ENCODE results near the gene ILDR1. TPM values are rescaled to one million over a fixed set of nuclear protein-coding genes. Genes with fewer than 3 reads are reported as not detected.

The ILDR1 gene
- total and polyA plus RNA-seq, 2 of the 4 experiments (the other 2 are of a cell fraction), result not detected

DNA sequence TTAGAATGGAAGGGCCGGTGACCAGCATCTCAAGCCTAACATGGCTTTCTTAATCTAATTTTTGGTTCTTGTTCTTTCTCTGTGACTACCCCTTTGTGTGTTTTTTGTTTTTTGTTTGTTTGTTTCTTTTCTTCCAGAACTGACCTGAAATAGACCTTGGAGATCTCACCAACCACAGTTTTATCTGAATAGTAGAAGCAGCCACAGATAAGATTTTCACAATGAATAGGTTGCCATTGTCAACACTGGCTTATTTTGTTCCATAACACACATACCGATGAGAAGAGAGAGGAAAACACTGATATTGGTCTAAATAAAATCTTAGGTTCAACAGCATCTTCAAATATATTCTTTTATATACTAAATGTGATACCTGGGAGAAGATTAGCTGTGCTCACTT, 11.5 kb downstream of the ILDR1 start:
- Histone ChIP-seq H2BK15ac (ENCODE audit: low read depth, low read length) (no peak overlapping the region), H3K4me2 (ENCODE audit: low read depth, low read length) (no peak overlapping the region), H3K18ac (ENCODE audit: low read depth, low read length) (no peak overlapping the region), H3K36me3 (ENCODE audit: control insufficient read depth, insufficient read depth, low read length) (no peaks in the 10 kb centered on the region), H4K8ac (ENCODE audit: low read depth in 2 of 2, low read length in 2 of 2) (no peak overlapping the region), H2AFZ (replicated peaks; ENCODE audit: low read length, poor library complexity) (no peak overlapping the region), H3K56ac (ENCODE audit: extremely low read depth, insufficient read depth, low read length) (no peak overlapping the region), H2BK5ac (ENCODE audit: low read depth, low read length, poor library complexity, severe bottlenecking) (no peak overlapping the region), H3K4me3 (ENCODE audit: insufficient read depth, low read depth, low read length) (no peak overlapping the region), H4K20me1 (ENCODE audit: insufficient read depth, low read length) (no peaks in the 10 kb centered on the region), H3K27ac (ENCODE audit: insufficient read depth, low read length) (no peak overlapping the region), H3K23ac (ENCODE audit: low read depth, low read length) (no peak overlapping the region), H3K4me1 (ENCODE audit: control insufficient read depth, insufficient read depth, low read length) (no peaks in the 10 kb centered on the region), H4K91ac (ENCODE audit: insufficient read depth, low read depth, low read length) (no peak overlapping the region), H2BK120ac (ENCODE audit: low read depth, low read length) (no peak overlapping the region), H2AK9ac (replicated peaks; ENCODE audit: low read depth, low read length, poor library complexity) (no peak overlapping the region), H2AK5ac (ENCODE audit: low read depth, low read length) (no peak overlapping the region), H3K79me1 (ENCODE audit: low read depth in 1 of 2, low read length in 2 of 2) (no peaks in the 10 kb centered on the region), H2BK20ac (ENCODE audit: low read depth, low read length) (no peak overlapping the region), H4K5ac (ENCODE audit: low read depth, low read length) (no peak overlapping the region), H3K4ac (ENCODE audit: low read depth, low read length) (no peak overlapping the region), H3K9me3 (ENCODE audit: control insufficient read depth, insufficient read depth, low read length) (no peaks in the 10 kb centered on the region), H3K14ac (replicated peaks; ENCODE audit: low read depth, low read length) (no peak overlapping the region), H3K9ac (ENCODE audit: low read depth, low read length) (no peak overlapping the region), H3K27me3 (ENCODE audit: control insufficient read depth, insufficient read depth, low read length) (peaks cover 10% of the 10 kb centered on the region), H3K9me1 (ENCODE audit: insufficient read depth, low read length) (no peaks in the 10 kb centered on the region)
- TF ChIP-seq, protein P1, sequence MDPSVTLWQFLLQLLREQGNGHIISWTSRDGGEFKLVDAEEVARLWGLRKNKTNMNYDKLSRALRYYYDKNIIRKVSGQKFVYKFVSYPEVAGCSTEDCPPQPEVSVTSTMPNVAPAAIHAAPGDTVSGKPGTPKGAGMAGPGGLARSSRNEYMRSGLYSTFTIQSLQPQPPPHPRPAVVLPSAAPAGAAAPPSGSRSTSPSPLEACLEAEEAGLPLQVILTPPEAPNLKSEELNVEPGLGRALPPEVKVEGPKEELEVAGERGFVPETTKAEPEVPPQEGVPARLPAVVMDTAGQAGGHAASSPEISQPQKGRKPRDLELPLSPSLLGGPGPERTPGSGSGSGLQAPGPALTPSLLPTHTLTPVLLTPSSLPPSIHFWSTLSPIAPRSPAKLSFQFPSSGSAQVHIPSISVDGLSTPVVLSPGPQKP (IDR thresholded peaks at IDR 0.05; ENCODE audit: borderline replicate concordance, low read depth, low read length), result no peak
- TF ChIP-seq SMC3 (IDR thresholded peaks at IDR 0.05; ENCODE audit: low read depth, low read length) (no peak), POLR2A (IDR thresholded peaks at IDR 0.05; ENCODE audit: low read depth, low read length) (no peak), RAD21 (IDR thresholded peaks at IDR 0.05; ENCODE audit: low read length) (no peak), RCOR1 (IDR thresholded peaks at IDR 0.05; ENCODE audit: insufficient replicate concordance, low read length) (no peak)
- TF ChIP-seq, protein P2, sequence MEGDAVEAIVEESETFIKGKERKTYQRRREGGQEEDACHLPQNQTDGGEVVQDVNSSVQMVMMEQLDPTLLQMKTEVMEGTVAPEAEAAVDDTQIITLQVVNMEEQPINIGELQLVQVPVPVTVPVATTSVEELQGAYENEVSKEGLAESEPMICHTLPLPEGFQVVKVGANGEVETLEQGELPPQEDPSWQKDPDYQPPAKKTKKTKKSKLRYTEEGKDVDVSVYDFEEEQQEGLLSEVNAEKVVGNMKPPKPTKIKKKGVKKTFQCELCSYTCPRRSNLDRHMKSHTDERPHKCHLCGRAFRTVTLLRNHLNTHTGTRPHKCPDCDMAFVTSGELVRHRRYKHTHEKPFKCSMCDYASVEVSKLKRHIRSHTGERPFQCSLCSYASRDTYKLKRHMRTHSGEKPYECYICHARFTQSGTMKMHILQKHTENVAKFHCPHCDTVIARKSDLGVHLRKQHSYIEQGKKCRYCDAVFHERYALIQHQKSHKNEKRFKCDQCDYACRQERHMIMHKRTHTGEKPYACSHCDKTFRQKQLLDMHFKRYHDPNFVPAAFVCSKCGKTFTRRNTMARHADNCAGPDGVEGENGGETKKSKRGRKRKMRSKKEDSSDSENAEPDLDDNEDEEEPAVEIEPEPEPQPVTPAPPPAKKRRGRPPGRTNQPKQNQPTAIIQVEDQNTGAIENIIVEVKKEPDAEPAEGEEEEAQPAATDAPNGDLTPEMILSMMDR (conservative IDR thresholded peaks at IDR 0.05; ENCODE audit: low read depth, low read length), result no peak
- DNase-seq, result no peak
- in situ Hi-C loops (cut with MboI; ENCODE audit: low sequenced_read_pairs) (no loop called here), intact Hi-C loops (cut with micrococcal nuclease) (no loop called here), dilution Hi-C loops (cut with HindIII; ENCODE audit: low sequenced_read_pairs, unreplicated experiment) (no loop called here)
- BruUV-seq (replicated peaks), result no TSS peak
- POLR2A ChIA-PET (ENCODE audit: unreplicated experiment), result no interaction called here
- CTCF ChIA-PET, result interaction anchor here (0.7 kb wide), 1 partner anchor 15 kb away, joined by 3 read pairs; no protein-coding TSS in a partner anchor
- WGBS, 2 experiments (ENCODE audit: extremely low coverage in 2 of 2, insufficient read length in 1 of 2), result no CpG with 5 or more reads among the region's 2 CpGs
- ATAC-seq (ENCODE audit: low read depth), result no peak
